Measurements from ENCODE around the gene SMCO1.
"Not testable (repeated sequence)": the region's sequence is repeated elsewhere in the genome, so short reads cannot be mapped to it uniquely, and the experiment has no call there.

Gene SMCO1

DNA sequence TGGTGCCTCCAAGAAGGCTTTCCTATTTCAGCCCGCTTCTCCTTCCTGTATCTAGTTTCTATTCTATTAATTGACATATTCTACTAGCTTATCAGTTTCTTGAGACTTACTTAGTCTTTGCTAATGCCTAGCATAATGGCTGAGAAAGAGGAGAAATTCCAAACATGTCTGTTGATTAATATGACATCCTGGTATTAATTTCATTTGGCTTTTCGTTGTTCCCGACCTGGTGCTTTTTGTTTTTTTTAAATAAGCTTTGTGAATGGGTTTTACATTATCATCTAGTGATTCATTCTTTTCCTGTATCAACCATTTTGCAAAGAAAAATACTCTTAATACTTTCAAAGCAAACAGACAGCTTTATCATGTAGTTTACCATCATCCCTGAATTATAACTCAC lies 40.1 kb upstream of the SMCO1 start:
- no peak overlapping the region for H3K4me3 ChIP-seq (ENCODE audit: low read depth, low read length)
- H3K9me3 ChIP-seq (ENCODE audit: severe bottlenecking) = no peaks in the 10 kb centered on the region
- no peaks in the 10 kb centered on the region for H3K27me3 ChIP-seq (ENCODE audit: insufficient read depth, low read depth, severe bottlenecking)
- no peak for DNase-seq
- H3K27ac ChIP-seq = no peak overlapping the region
- TF ChIP-seq, protein P1, sequence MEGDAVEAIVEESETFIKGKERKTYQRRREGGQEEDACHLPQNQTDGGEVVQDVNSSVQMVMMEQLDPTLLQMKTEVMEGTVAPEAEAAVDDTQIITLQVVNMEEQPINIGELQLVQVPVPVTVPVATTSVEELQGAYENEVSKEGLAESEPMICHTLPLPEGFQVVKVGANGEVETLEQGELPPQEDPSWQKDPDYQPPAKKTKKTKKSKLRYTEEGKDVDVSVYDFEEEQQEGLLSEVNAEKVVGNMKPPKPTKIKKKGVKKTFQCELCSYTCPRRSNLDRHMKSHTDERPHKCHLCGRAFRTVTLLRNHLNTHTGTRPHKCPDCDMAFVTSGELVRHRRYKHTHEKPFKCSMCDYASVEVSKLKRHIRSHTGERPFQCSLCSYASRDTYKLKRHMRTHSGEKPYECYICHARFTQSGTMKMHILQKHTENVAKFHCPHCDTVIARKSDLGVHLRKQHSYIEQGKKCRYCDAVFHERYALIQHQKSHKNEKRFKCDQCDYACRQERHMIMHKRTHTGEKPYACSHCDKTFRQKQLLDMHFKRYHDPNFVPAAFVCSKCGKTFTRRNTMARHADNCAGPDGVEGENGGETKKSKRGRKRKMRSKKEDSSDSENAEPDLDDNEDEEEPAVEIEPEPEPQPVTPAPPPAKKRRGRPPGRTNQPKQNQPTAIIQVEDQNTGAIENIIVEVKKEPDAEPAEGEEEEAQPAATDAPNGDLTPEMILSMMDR (IDR thresholded peaks at IDR 0.05; ENCODE audit: low read depth, low read length) = no peak
- H3K36me3 ChIP-seq = no peaks in the 10 kb centered on the region

DNA sequence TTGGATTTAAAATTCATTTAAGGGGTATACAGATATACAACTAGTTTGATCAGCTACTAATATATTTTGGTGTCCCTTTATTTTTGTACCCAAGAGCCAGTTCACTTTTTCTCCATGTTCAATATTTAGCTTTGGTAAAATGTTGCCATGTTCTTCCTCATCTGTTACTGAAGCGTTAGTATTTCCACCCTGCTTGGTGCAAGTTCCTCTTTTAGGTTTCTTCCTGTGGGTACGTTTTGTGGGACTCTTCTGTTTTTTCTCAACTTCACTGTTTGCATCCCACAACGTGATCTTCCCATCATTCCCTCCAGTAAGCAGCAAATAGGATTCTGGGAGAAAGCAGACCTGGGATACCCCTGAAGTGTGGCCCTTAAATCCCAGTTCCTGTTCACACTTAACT lies 39.1 kb upstream of the SMCO1 start:
- DNase-seq = no peak
- Histone ChIP-seq H3K27ac (no peak overlapping the region), H3K27me3 (ENCODE audit: insufficient read depth, low read depth, severe bottlenecking) (no peaks in the 10 kb centered on the region), H3K36me3 (no peaks in the 10 kb centered on the region), H3K9me3 (ENCODE audit: severe bottlenecking) (peaks cover 2% of the 10 kb centered on the region), H3K4me3 (ENCODE audit: low read depth, low read length) (no peak overlapping the region)
- TF ChIP-seq, protein P1 (IDR thresholded peaks at IDR 0.05; ENCODE audit: low read depth, low read length) = no peak

DNA sequence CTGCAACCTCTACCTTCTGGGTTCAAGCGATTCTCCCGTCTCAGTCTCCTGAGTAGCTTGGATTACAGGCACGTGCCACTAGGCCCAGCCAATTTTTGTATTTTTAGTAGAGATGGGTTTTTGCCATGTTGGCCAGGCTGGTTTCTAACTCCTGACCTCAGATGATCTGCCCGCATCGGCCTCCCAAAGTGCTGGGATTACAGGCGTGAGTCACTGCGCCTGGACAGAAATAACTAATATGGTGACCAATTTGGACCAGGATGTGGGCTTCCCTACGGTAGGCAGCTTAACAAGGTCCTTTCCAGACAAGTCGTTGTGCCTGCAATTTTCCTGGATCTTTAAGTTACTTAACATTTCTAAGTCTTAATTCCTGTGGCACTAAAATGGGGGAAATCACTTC lies 38.4 kb upstream of the SMCO1 start:
- H3K27me3 ChIP-seq (ENCODE audit: insufficient read depth, low read depth, severe bottlenecking) = no peaks in the 10 kb centered on the region
- no peak overlapping the region for H3K4me3 ChIP-seq (ENCODE audit: low read depth, low read length)
- peaks cover 2% of the 10 kb centered on the region for H3K9me3 ChIP-seq (ENCODE audit: severe bottlenecking)
- no peaks in the 10 kb centered on the region for H3K36me3 ChIP-seq
- no peak for DNase-seq
- TF ChIP-seq, protein P1 (IDR thresholded peaks at IDR 0.05; ENCODE audit: low read depth, low read length) = no peak
- H3K27ac ChIP-seq = no peak overlapping the region

DNA sequence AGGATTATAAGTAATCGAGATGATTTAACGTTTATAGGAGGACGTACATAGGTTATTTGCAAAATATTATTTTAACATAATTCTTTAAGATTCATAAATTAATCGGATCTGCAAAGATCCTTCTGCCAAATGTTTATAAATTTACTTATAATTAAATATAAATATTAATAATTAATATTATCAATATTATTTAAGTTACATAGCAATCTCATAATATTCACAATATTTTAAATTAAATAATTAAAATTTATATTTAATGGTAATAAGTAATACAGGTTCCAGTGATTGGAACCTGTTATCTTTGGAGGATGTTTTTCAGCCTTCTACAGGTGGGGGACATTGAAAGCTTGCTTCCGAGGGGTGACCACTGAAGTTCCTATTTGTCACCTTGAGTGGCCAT lies 37.1 kb upstream of the SMCO1 start:
- Histone ChIP-seq H3K4me3 (ENCODE audit: low read depth, low read length) (no peak overlapping the region), H3K27ac (no peak overlapping the region), H3K9me3 (ENCODE audit: severe bottlenecking) (peaks cover 2% of the 10 kb centered on the region), H3K36me3 (no peaks in the 10 kb centered on the region), H3K27me3 (ENCODE audit: insufficient read depth, low read depth, severe bottlenecking) (no peaks in the 10 kb centered on the region)
- DNase-seq = no peak
- TF ChIP-seq, protein P1 (IDR thresholded peaks at IDR 0.05; ENCODE audit: low read depth, low read length) = no peak

DNA sequence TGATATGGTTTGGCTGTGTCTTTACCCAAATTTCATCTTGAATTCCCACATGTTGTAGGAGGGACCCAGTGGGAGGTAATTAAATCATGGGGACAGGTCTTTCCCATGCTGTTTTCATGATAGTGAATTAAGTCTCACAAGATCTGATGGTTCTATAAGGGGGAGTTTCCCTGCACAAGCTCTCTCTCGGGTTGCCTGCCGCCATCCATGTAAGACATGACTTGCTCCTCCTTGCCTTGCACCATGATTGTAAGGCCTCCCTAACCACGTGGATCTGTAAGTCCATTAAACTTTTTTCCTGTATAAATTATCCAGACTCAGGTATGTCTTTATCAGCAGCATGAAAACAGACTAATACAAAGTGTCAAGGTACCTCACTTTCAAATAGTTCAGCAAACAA lies 35.0 kb upstream of the SMCO1 start:
- not testable (repeated sequence) for H3K9me3 ChIP-seq (ENCODE audit: severe bottlenecking); H3K36me3 ChIP-seq; H3K27ac ChIP-seq; H3K4me3 ChIP-seq (ENCODE audit: low read depth, low read length); DNase-seq; H3K27me3 ChIP-seq (ENCODE audit: insufficient read depth, low read depth, severe bottlenecking)

DNA sequence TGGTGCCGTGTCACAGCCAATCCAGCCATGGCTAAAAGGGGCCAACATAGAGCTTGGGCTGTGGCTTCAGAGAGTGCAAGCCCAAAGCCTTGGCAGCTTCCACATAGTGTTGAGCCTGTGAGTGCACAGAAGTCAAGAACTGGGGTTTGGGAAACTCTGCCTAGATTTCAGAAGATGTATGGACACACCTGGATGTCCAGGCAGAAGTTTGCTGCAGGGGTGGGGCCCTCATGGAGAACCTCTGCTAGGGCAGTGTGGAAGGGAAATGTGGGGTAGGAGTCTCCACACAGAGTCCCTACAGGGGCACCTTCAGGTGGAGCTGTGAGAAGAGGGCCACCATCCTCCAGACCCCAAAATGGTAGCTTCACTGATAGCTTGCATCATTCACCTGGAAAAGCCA lies 34.2 kb upstream of the SMCO1 start:
- not testable (repeated sequence) for H3K9me3 ChIP-seq (ENCODE audit: severe bottlenecking); H3K36me3 ChIP-seq; H3K27me3 ChIP-seq (ENCODE audit: insufficient read depth, low read depth, severe bottlenecking); DNase-seq; H3K27ac ChIP-seq; H3K4me3 ChIP-seq (ENCODE audit: low read depth, low read length)

DNA sequence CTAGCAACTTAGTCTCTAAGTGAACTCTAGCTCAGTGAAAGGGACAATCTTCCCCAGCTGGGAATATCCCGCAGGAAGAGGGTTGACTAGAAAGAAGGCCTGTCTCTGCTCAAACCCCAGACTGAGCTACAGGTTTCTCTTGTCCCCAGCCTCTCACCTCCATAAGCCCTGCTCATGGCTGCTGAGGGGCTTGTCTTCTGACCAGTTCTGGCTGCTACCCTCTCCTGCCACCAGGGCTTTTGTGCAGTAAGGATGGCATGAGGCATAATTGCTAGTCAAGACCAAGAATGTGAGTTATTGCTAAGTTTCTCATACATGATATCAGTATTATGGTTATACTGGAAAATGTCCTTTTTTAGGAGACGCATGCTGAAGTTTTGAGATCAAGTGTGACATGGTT lies 31.9 kb upstream of the SMCO1 start:
- peaks cover 2% of the 10 kb centered on the region for H3K9me3 ChIP-seq (ENCODE audit: severe bottlenecking)
- TF ChIP-seq, protein P1 (IDR thresholded peaks at IDR 0.05; ENCODE audit: low read depth, low read length) = no peak
- DNase-seq = no peak

More for the DNA sequence above, 31.9 kb upstream of the SMCO1 start:
- no peak overlapping the region for H3K27ac ChIP-seq
- H3K4me3 ChIP-seq (ENCODE audit: low read depth, low read length) = no peak overlapping the region
- H3K27me3 ChIP-seq (ENCODE audit: insufficient read depth, low read depth, severe bottlenecking) = no peaks in the 10 kb centered on the region
- H3K36me3 ChIP-seq = no peaks in the 10 kb centered on the region
